ENCODE measurements around the gene HIKESHI.
A peak's percentile ranks its signal among the peaks of the same experiment; 100 is the strongest.
"Not testable (repeated sequence)": the region's sequence is repeated elsewhere in the genome, so short reads cannot be mapped to it uniquely, and the experiment has no call there.

Gene HIKESHI

GRCh38 chr11:86302092-86302793, at the start of gene HIKESHI:
Gene HIKESHI, plus strand, starts transcription at chr11:86302240. Its CDS starts 209 bp downstream, at chr11:86302449.
- DNase-seq (ENCODE audit: low read depth, low spot score), result peak; percentile 86

GRCh38 chr11:86255896-86256295, 46.1 kb upstream of the HIKESHI start:
- no peak for DNase-seq (ENCODE audit: low read depth, low spot score)

- no peak for DNase-seq (ENCODE audit: low read depth, low spot score)
Measured at GRCh38 chr11:86256608-86257007, 45.4 kb upstream of the HIKESHI start.

- no peak for DNase-seq (ENCODE audit: low read depth, low spot score)
Measured at GRCh38 chr11:86257446-86257845, 44.6 kb upstream of the HIKESHI start.

- no peak for DNase-seq (ENCODE audit: low read depth, low spot score)
Measured at GRCh38 chr11:86259730-86260129, 42.3 kb upstream of the HIKESHI start.

GRCh38 chr11:86261328-86261727, 40.7 kb upstream of the HIKESHI start:
- DNase-seq (ENCODE audit: low read depth, low spot score), result no peak

- DNase-seq (ENCODE audit: low read depth, low spot score), result no peak
Measured at GRCh38 chr11:86262387-86262786, 39.7 kb upstream of the HIKESHI start.

GRCh38 chr11:86264649-86265048, 37.4 kb upstream of the HIKESHI start:
- no peak for DNase-seq (ENCODE audit: low read depth, low spot score)

- DNase-seq (ENCODE audit: low read depth, low spot score), result no peak
Measured at GRCh38 chr11:86265194-86265593, 36.8 kb upstream of the HIKESHI start.

- no peak for DNase-seq (ENCODE audit: low read depth, low spot score)
Measured at GRCh38 chr11:86269645-86270044, 32.4 kb upstream of the HIKESHI start.

GRCh38 chr11:86274503-86274902, 27.5 kb upstream of the HIKESHI start:
- no peak for DNase-seq (ENCODE audit: low read depth, low spot score)

GRCh38 chr11:86274999-86275398, 27.0 kb upstream of the HIKESHI start:
- no peak for DNase-seq (ENCODE audit: low read depth, low spot score)

- no peak for DNase-seq (ENCODE audit: low read depth, low spot score)
Measured at GRCh38 chr11:86275493-86276370, 26.3 kb upstream of the HIKESHI start.

- DNase-seq (ENCODE audit: low read depth, low spot score), result no peak
Measured at GRCh38 chr11:86277741-86278140, 24.3 kb upstream of the HIKESHI start.

GRCh38 chr11:86278226-86278625, 23.8 kb upstream of the HIKESHI start:
- no peak for DNase-seq (ENCODE audit: low read depth, low spot score)

GRCh38 chr11:86279747-86280146, 22.3 kb upstream of the HIKESHI start:
- no peak for DNase-seq (ENCODE audit: low read depth, low spot score)

- no peak for DNase-seq (ENCODE audit: low read depth, low spot score)
Measured at GRCh38 chr11:86287468-86287796, 14.6 kb upstream of the HIKESHI start.

- DNase-seq (ENCODE audit: low read depth, low spot score), result no peak
Measured at GRCh38 chr11:86288776-86289507, 13.1 kb upstream of the HIKESHI start.

GRCh38 chr11:86289508-86290280, 12.3 kb upstream of the HIKESHI start:
- not testable (repeated sequence) for DNase-seq (ENCODE audit: low read depth, low spot score)

- no peak for DNase-seq (ENCODE audit: low read depth, low spot score)
Measured at GRCh38 chr11:86291466-86292262, 10.4 kb upstream of the HIKESHI start.
